UCSD-AML1 (cell line): ENCODE data around the gene STARD3.
A peak's percentile ranks its signal among the peaks of the same experiment; 100 is the strongest.

Source experiments
- DNase-seq: peaks from one replicate; lab custom pipeline; 2025; ENCODE audit not compliant: unreplicated experiment; lab: John Stamatoyannopoulos, UW

Gene STARD3

GRCh38 chr17:39618956-39619785 is 17.8 kb upstream of the STARD3 start:
- no peak for DNase-seq

GRCh38 chr17:39619786-39620101 is 17.2 kb upstream of the STARD3 start:
- no peak for DNase-seq

- DNase-seq: peak; percentile 87
Measured at GRCh38 chr17:39621523-39622379, 15.2 kb upstream of the STARD3 start.

- DNase-seq: no peak
Measured at GRCh38 chr17:39622380-39623006, 14.5 kb upstream of the STARD3 start.

GRCh38 chr17:39623356-39623950 is 13.5 kb upstream of the STARD3 start:
- DNase-seq: peak; percentile 84

GRCh38 chr17:39624313-39624712 is 12.6 kb upstream of the STARD3 start:
- DNase-seq: no peak

GRCh38 chr17:39625198-39625785 is 11.7 kb upstream of the STARD3 start:
- DNase-seq: no peak

GRCh38 chr17:39626171-39627046 is 10.5 kb upstream of the STARD3 start, which contains the start of gene PPP1R1B:
TSS of gene PPP1R1B (plus strand) at chr17:39626952. CDS start at chr17:39627393, 441 bp downstream.
- no peak for DNase-seq

- no peak for DNase-seq
Measured at GRCh38 chr17:39627047-39627711, 9.8 kb upstream of the STARD3 start.

GRCh38 chr17:39627712-39628516 is 9.0 kb upstream of the STARD3 start:
- no peak for DNase-seq

- DNase-seq: no peak
Measured at GRCh38 chr17:39628655-39629493, 8.1 kb upstream of the STARD3 start.

GRCh38 chr17:39629494-39629880 is 7.5 kb upstream of the STARD3 start:
- no peak for DNase-seq

GRCh38 chr17:39629898-39630297 is 7.0 kb upstream of the STARD3 start:
- no peak for DNase-seq

GRCh38 chr17:39631403-39631802 is 5.5 kb upstream of the STARD3 start:
- DNase-seq: peak; percentile 34

GRCh38 chr17:39632153-39632941 is 4.6 kb upstream of the STARD3 start:
- DNase-seq: peak; percentile 31

GRCh38 chr17:39633570-39634183 is 3.3 kb upstream of the STARD3 start:
- DNase-seq: no peak
